ENCODE results near the gene VPS13C.

Gene VPS13C

DNA sequence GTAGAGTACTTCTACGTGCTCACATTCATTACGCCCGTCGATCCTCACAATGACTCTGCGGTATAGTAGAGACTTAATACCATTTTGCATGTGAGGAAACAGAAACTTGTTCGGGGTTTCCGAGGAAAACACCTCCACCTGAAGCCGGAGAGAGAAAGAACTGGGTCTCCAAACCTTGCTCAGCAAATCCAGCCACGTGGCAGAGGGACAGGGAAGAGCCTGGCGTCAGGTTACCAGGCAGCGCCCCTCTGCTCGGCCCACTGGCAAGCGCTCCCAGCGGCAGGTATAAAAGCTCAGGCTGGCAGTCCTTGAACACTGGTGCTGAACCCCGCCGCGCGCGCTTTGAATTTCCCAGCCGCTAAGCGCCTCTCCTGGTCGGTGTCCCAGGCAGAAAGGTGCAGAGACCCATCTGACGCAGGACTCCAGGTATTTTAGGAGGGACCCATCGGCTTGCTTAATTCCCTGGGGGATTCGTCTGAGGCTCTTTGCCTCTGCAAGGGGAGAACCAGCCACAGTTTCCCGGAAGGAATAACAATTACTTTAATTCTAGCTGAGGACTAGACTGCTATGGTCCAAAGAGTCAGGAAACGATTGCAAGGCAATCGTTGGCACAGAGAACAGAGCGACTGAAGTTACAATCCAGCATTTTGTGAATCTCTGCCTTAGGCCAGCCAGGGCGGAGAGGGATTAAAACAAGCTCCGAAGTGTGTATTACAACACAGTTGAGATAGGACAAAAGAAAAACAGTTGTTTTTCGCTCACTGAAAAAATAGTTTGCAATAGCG, 6.6 kb upstream of the VPS13C start, which contains the start of gene C2CD4A:
Gene C2CD4A, plus strand, starts transcription at position 315 of the 785 bp plus-strand sequence. CDS start 637 bp downstream, outside the sequence.
- H3K9me3 Mint-ChIP-seq: no peaks in the 10 kb centered on the region
- H3K4me3 Mint-ChIP-seq: peak within 1 kb of the TSS; percentile 92 to 93
- H3K36me3 Mint-ChIP-seq (ENCODE audit: insufficient read depth): peaks cover 5% of the 10 kb centered on the region
- peaks cover 17 to 21% of the 10 kb centered on the region in 2 donors for H3K4me1 Mint-ChIP-seq (ENCODE audit: low read depth in 2 of 2)
- peaks cover 14 to 15% of the 10 kb centered on the region in 2 donors for H3K27me3 Mint-ChIP-seq
- peak within 1 kb of the TSS in 1 of 2 donors; percentile 86 for H3K27ac Mint-ChIP-seq
- ATAC-seq (replicated peaks): peak; percentile 70
- DNase-seq: peak; percentile 42 to 50 (median 46)

DNA sequence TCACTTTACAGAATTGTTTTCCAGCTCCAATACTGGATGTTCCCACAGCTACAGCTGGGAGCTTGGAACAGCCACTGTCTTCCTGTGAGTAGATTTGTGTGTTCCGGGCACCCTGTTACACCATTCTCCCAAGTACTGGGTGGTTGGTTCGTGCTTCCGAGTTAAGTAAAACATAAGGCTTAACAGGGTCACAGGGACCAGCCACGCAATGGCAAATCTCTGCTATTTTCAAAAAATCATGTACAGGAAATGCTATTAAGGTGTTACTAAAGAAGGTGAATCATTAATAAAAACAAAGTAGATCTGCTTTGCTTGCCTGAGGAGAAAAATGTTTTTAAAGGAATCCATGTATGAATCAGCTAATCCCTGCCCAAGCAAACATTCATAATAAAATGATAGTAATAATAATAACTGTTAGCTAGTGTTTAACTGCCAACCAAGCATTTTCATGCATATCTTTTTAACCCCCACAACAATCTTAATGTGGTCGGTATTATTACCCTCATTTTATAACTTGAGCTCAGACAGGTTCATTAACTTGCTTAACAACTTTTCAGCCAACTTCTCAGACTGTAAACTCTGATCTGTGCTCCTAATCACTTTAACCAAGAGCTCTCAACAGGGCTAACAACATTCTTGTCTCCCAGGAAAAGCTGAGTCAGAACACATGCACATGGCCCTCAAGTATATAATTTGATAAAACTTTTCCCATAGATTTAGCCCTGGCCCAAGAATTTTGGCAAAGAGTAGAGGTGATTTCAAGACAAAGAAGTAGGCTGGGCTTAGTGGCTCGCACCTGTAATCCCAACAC, 3.8 kb upstream of the VPS13C start:
- DNase-seq (no peak), ATAC-seq (replicated peaks) (no peak)
- H3K4me3 Mint-ChIP-seq: no peak overlapping the region
- H3K36me3 Mint-ChIP-seq (ENCODE audit: insufficient read depth): peaks cover 22% of the 10 kb centered on the region
- H3K4me1 Mint-ChIP-seq (ENCODE audit: low read depth in 2 of 2): peaks cover 23 to 35% of the 10 kb centered on the region in 2 donors
- no peaks in the 10 kb centered on the region for H3K9me3 Mint-ChIP-seq
- H3K27me3 Mint-ChIP-seq: peaks cover 14 to 15% of the 10 kb centered on the region in 2 donors
- H3K27ac Mint-ChIP-seq: peak overlapping the region; percentile 46 to 58

DNA sequence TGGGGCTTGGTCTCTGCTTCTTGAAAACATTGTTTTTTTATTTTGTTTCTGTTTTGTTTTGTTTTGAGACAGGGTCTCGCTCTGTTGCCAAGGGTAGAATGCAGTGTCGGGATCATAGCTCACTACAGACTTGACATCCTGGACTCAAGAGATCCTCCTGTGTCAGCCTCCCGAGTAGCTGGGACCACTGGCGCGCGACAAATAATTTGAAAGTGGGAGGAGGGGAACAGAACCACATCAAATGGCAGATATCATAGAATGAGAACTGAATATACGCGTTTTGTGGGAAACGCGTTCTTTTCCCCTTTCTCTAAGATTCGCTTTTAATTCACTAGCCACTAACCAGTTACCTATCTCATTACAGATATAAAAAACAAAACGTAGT, 641 bp upstream of the VPS13C start:
- H3K4me3 Mint-ChIP-seq: peak overlapping the region; percentile 97 to 99
- peaks cover 25 to 43% of the 10 kb centered on the region in 2 donors for H3K4me1 Mint-ChIP-seq (ENCODE audit: low read depth in 2 of 2)
- DNase-seq (no peak), ATAC-seq (replicated peaks) (peak; percentile 5)
- peak overlapping the region; percentile 97 to 98 for H3K27ac Mint-ChIP-seq
- H3K9me3 Mint-ChIP-seq: no peaks in the 10 kb centered on the region
- H3K36me3 Mint-ChIP-seq (ENCODE audit: insufficient read depth): peaks cover 26% of the 10 kb centered on the region
- H3K27me3 Mint-ChIP-seq: no peaks in the 10 kb centered on the region

DNA sequence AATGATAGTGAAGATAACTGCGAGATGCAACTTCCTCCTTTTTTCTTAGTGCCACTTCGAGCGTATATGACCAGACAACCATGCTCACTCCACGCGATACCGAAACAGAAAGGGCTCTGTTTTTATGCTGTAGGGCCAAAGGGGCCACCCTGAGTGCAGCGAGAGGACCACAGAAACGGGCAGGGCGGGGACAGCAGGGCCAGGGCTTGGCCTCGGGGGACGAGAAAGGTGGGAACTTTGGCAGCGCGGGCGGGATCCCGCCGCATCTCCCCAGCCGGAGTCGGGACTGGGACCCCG, 483 bp downstream of the VPS13C start:
- Mint-ChIP-seq H3K9me3 (no peaks in the 10 kb centered on the region), H3K4me1 (ENCODE audit: low read depth in 2 of 2) (peaks cover 28 to 48% of the 10 kb centered on the region in 2 donors), H3K4me3 (peak overlapping the region; percentile 97 to 99), H3K36me3 (ENCODE audit: insufficient read depth) (peaks cover 26% of the 10 kb centered on the region), H3K27ac (peak overlapping the region; percentile 97 to 98), H3K27me3 (no peaks in the 10 kb centered on the region)
- peak; percentile 64 to 68 (median 66) for DNase-seq
- peak; percentile 70 for ATAC-seq (replicated peaks)

DNA sequence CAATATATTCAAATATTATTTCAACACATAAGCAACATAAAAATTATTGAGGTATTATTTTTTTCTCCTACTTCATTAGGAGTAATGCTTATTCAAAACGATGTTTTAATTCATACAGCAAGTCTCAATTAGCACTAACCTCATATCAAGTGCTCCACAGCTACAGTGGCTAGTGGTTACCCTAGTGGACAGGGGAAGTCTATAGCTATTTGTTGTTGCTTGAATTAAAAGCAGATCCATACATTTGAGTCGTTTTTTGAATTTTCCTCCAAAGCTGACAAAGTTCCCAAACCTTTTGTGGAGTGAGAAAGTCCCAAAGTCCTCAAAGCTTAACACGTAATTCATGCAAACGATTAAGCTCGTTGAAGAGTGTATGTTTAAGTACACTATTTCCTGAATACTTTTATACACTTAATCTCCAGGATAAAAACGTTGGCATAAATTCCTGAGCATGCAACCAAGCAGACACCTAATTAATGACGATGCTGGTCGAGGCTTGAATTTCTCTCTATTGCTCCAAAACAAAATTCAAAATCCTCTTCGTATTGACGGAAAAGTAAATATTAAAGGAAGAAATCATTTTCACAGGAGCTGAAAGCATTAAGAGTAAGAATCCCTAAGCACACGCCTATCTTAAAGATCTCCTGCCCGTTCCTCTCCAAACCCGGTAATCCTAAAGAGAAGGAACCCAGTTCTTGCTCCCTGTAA, 985 bp downstream of the VPS13C start:
- H3K4me3 Mint-ChIP-seq: peak overlapping the region; percentile 97 to 99

DNA sequence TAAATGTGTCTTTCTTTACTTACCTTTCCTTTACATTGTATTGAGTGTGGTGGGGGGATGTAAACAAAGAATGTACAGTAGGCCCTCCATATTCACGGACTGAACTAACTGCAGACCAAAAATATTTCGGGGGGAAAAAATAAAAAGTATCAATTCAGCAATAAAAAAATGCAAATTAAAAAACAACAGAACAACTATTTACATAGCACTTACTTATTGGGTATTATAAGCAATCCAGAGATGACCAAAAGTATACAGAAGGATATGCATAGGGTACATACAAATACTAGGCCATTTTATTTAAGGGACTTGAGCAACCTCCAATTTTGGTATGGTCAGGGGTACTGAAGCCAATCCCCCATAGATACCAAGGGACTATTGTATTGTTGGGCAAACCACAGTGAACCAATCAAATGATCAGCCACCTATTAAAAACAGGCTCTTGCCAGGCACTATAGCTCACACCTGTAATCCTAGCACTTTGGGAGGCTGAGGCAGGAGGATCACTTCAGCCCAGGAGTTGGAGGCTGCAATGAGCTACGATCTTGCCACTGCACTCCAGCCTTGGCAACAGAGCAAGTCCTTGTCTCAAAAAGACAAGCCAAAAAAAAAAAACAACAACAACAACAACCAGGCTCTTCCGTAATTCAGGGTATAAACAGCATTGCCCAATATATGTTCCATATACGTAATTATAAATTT, 1.8 kb downstream of the VPS13C start:
- Mint-ChIP-seq H3K9me3 (no peaks in the 10 kb centered on the region), H3K4me1 (ENCODE audit: low read depth in 2 of 2) (peaks cover 37 to 60% of the 10 kb centered on the region in 2 donors), H3K36me3 (ENCODE audit: insufficient read depth) (peaks cover 26% of the 10 kb centered on the region), H3K27me3 (no peaks in the 10 kb centered on the region), H3K27ac (peak overlapping the region in 1 of 2 donors; percentile 22), H3K4me3 (peak overlapping the region; percentile 97 to 99)
- ATAC-seq (replicated peaks): no peak
- no peak for DNase-seq

More for the DNA sequence above, 985 bp downstream of the VPS13C start:
- no peak for DNase-seq
- Mint-ChIP-seq H3K27ac (peak overlapping the region; percentile 97 to 98), H3K9me3 (no peaks in the 10 kb centered on the region), H3K4me1 (ENCODE audit: low read depth in 2 of 2) (peaks cover 31 to 53% of the 10 kb centered on the region in 2 donors), H3K27me3 (no peaks in the 10 kb centered on the region), H3K36me3 (ENCODE audit: insufficient read depth) (peaks cover 26% of the 10 kb centered on the region)
- no peak for ATAC-seq (replicated peaks)

DNA sequence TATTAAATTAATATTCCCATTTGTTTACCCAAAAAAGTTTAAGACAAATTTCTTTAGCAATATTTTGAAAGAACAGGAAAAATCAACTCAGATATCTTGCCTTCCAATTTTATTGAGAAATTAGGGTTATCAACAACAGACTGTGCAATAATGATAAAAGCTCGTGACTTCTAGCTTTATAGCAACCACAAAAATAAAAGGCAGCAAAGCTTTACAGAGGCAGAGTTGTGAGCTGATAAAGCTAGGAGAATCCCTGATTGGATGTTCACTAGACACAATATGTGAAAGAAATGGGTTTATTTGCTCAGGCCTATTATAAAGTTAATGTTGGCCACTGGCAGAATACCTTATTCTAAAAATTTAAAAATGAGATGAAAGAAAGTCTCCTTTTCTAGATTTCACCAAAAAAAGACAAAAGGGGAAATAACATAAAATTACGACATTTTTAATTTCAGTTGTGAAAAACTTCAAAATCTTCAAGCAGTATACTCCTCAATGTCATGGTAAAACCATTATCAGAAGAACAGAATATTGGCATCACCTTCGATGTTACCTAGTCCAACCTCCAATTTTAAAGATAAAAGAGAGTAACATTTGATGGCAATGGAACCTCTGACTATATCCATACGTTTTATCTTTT, 2.8 kb downstream of the VPS13C start:
- Mint-ChIP-seq H3K4me3 (no peak overlapping the region), H3K4me1 (ENCODE audit: low read depth in 2 of 2) (peaks cover 39 to 64% of the 10 kb centered on the region in 2 donors), H3K27ac (peak overlapping the region in 1 of 2 donors; percentile 49), H3K36me3 (ENCODE audit: insufficient read depth) (peaks cover 26% of the 10 kb centered on the region), H3K27me3 (no peaks in the 10 kb centered on the region), H3K9me3 (no peaks in the 10 kb centered on the region)
- ATAC-seq (replicated peaks): no peak
- no peak for DNase-seq

DNA sequence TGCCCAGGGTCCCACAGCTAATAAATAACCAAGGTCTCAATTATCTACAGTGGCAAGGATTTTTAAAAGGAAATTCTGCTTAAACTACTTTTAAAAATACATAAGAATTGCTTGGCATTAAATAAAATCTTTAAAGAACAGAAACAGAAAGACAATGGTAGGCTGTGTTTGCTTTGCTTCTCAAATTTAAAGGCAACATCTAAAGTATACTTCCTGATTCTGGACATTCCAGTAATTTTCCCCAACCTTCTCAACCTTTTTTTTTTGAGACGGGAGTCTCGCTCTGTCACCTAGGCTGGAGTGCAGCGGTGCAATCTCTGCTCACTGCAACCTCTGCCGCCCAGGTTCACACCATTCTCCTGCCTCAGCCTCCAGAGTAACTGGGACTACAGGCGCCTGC, 5.3 kb downstream of the VPS13C start:
- H3K4me1 Mint-ChIP-seq (ENCODE audit: low read depth in 2 of 2): peaks cover 39 to 61% of the 10 kb centered on the region in 2 donors
- H3K4me3 Mint-ChIP-seq: no peak overlapping the region

DNA sequence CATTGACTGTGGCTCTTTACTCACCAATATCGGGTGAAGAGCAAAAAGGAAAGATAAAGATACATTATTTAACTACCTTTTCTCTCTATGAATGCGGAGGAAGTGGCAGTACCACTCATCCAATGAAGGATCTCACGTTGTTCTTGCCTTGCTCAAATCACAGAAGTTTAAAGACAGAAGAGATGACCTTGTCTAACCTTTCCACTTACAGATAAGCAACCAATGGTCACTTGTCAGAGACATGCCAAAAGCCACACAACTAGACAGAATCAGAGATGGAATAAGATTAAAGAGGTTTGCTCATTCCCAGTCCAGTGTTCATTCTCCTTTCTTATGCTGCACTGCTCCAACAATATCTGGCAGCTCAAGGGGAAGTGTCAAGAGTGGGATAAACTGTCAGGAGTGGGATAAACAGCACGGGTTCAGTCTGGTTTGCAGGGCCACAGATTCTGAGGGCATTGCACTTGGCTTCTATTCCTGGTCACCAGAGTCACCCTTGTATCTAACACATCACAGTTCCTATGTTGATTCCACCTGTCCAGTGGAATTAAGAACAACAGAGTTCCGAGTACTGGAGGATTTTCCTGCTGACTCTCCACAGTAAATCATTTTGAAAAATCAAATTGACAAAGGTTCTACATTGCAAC, 6.7 kb downstream of the VPS13C start:
- ATAC-seq (replicated peaks) (no peak), DNase-seq (no peak)
- no peaks in the 10 kb centered on the region for H3K27me3 Mint-ChIP-seq
- H3K4me1 Mint-ChIP-seq (ENCODE audit: low read depth in 2 of 2): peaks cover 37 to 56% of the 10 kb centered on the region in 2 donors
- peak overlapping the region; percentile 24 to 42 for H3K27ac Mint-ChIP-seq
- H3K9me3 Mint-ChIP-seq: no peaks in the 10 kb centered on the region
- peaks cover 8% of the 10 kb centered on the region for H3K36me3 Mint-ChIP-seq (ENCODE audit: insufficient read depth)
- no peak overlapping the region for H3K4me3 Mint-ChIP-seq

More for the DNA sequence above, 5.3 kb downstream of the VPS13C start:
- Mint-ChIP-seq H3K9me3 (no peaks in the 10 kb centered on the region), H3K36me3 (ENCODE audit: insufficient read depth) (peaks cover 13% of the 10 kb centered on the region), H3K27ac (no peak overlapping the region), H3K27me3 (no peaks in the 10 kb centered on the region)
- DNase-seq: no peak
- ATAC-seq (replicated peaks): no peak

DNA sequence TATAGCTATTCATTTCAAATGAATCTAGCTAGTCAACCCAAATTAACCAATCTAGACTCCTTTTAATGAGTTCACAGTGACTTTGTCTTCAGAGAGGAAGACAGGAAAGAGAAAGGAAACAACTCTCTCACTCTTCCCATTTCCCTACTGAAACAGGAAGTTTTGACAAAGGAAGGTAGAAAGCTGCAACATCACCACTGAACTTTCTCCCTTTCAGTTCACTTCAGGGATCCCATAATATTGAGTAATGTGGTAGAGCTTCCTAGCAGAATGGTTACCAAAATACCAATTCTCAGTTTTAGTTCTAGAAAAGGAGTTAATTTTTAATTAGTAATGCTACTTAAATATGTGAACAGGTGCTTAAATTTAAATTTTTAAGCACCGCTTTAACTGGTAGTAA, 7.5 kb downstream of the VPS13C start:
- no peaks in the 10 kb centered on the region for H3K27me3 Mint-ChIP-seq
- H3K9me3 Mint-ChIP-seq: no peaks in the 10 kb centered on the region
- no peak for DNase-seq
- H3K4me1 Mint-ChIP-seq (ENCODE audit: low read depth in 2 of 2): peaks cover 32 to 52% of the 10 kb centered on the region in 2 donors
- peaks cover 8% of the 10 kb centered on the region for H3K36me3 Mint-ChIP-seq (ENCODE audit: insufficient read depth)
- no peak overlapping the region for H3K4me3 Mint-ChIP-seq
- H3K27ac Mint-ChIP-seq: peak overlapping the region in 1 of 2 donors; percentile 24
- ATAC-seq (replicated peaks): no peak

DNA sequence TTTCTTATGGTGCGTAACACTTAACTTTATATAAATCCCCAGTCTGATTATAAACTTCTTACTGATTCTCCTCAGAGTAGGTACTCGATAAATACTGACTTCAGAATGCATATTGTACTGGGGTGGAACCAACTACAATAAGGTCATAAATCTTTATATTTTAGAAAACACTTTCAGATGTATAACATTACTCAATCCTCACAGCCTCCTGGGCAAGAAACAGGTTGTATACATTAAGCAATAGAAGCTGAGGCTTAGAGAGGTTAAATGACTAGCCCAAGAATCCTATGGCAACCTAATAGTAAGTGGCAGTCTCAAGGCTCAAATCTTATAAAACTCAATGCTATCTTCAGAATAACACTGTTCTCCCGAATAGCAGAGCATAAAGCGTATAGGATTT, 9.1 kb downstream of the VPS13C start:
- no peaks in the 10 kb centered on the region for H3K36me3 Mint-ChIP-seq (ENCODE audit: insufficient read depth)
- H3K9me3 Mint-ChIP-seq: no peaks in the 10 kb centered on the region
- H3K4me3 Mint-ChIP-seq: no peak overlapping the region
- H3K27ac Mint-ChIP-seq: peak overlapping the region in 1 of 2 donors; percentile 82
- DNase-seq (no peak), ATAC-seq (replicated peaks) (no peak)
- peaks cover 26 to 49% of the 10 kb centered on the region in 2 donors for H3K4me1 Mint-ChIP-seq (ENCODE audit: low read depth in 2 of 2)
- H3K27me3 Mint-ChIP-seq: no peaks in the 10 kb centered on the region

DNA sequence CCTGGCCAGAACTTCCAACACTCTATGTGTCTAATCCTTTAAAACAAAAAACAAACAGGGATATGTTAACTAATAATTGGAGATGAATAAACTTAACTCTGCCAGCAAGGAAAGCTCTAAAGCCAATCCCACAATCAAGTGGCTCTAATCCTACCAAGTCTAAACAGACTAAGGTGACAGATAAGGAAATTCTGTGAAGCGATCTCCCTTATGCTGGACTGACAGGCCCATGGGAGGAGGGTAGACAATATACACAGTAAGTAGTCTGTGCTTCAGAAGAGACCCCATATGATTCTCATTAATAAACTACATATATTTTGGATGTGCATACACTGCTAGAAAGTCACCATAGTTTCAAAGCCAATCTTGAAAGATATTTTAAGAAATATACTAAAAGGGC, 10.1 kb downstream of the VPS13C start:
- no peaks in the 10 kb centered on the region for H3K27me3 Mint-ChIP-seq
- peak overlapping the region; percentile 10 to 19 for H3K27ac Mint-ChIP-seq
- H3K4me1 Mint-ChIP-seq (ENCODE audit: low read depth in 2 of 2): peaks cover 28 to 52% of the 10 kb centered on the region in 2 donors
- no peak overlapping the region for H3K4me3 Mint-ChIP-seq
- H3K9me3 Mint-ChIP-seq: no peaks in the 10 kb centered on the region
- DNase-seq (no peak), ATAC-seq (replicated peaks) (no peak)
- H3K36me3 Mint-ChIP-seq (ENCODE audit: insufficient read depth): no peaks in the 10 kb centered on the region

Measured in effector memory CD8-positive, alpha-beta T cell (primary cell).